Tibial nerve (tissue), 4 donors: ENCODE measurements around the gene ATP8B1.

Experiments
- CTCF ChIP-seq, 5 experiments: fragments of 200-600 bp in 3 of 5; fragments of 450-650 bp in 2 of 5; sonication (generic) in 3 of 5; IDR thresholded peaks; one replicate each; pipeline ENCODE4 v1.5.1; 2016 to 2019; ENCODE audit warnings: antibody characterized with exemption in 5 of 5, mild to moderate bottlenecking in 3 of 5, moderate library complexity in 2 of 5
- EP300 ChIP-seq, 2 donors: sonication (generic); formaldehyde crosslinking; IDR thresholded peaks; one replicate each; pipeline ENCODE4 v1.6.1; 2017; ENCODE audit warnings: antibody characterized with exemption in 2 of 2, mild to moderate bottlenecking in 1 of 2

GRCh38 chr18:57733861-57734260 is 69.3 kb downstream of the ATP8B1 start:
- TF ChIP-seq CTCF (IDR thresholded peaks at IDR 0.05) = no peak
- no peak for TF ChIP-seq EP300 (IDR thresholded peaks at IDR 0.05)
